GM23338 (cell line): ENCODE data around the gene NT5DC2. TPM values are rescaled to one million over a fixed set of nuclear protein-coding genes. Genes with fewer than 3 reads are reported as not detected.

Experiments used
- ATAC-seq: fragments of 200-7000 bp; cut with Tn5 transposase; 3 replicates; pipeline ENCODE4 v1.9.1; 2020
- DNase-seq: peaks from one replicate; pipeline ENCODE4 v3.0.0-alpha.2; 2015; ENCODE audit warnings: low spot score
- H2AFZ ChIP-seq: fragments of 200-600 bp; sonication (generic); 2 replicates; pipeline ENCODE4 v1.8.0; 2016; ENCODE audit warnings: antibody characterized with exemption, mild to moderate bottlenecking, moderate library complexity
- H3F3A ChIP-seq: fragments of 200-600 bp; sonication (generic); replicated peaks from 2 replicates; pipeline ENCODE4 v1.8.0; 2017; ENCODE audit warnings: antibody characterized with exemption, mixed run types, low read depth
- H3K27ac ChIP-seq: fragments of 200-600 bp; sonication (generic); 2 replicates; pipeline ENCODE4 v1.6.1; 2016; ENCODE audit warnings: low read depth
- H3K27me3 ChIP-seq: fragments of 200-600 bp; sonication (generic); 2 replicates; pipeline ENCODE4 v1.8.0; 2016; ENCODE audit warnings: mild to moderate bottlenecking, mixed run types, moderate library complexity; ENCODE audit not compliant: insufficient read depth
- H3K36me3 ChIP-seq: fragments of 200-600 bp; sonication (generic); 2 replicates; pipeline ENCODE4 v1.8.0; 2016; ENCODE audit warnings: mild to moderate bottlenecking; ENCODE audit not compliant: insufficient read depth
- H3K4me1 ChIP-seq: fragments of 200-600 bp; sonication (generic); 2 replicates; pipeline ENCODE4 v1.8.0; 2016; ENCODE audit warnings: mild to moderate bottlenecking, moderate library complexity; ENCODE audit not compliant: insufficient read depth
- H3K4me2 ChIP-seq: fragments of 200-600 bp; sonication (generic); 2 replicates; pipeline ENCODE4 v1.7.1; 2017; ENCODE audit warnings: mixed run types
- H3K4me3 ChIP-seq: fragments of 200-600 bp; sonication (generic); 2 replicates; pipeline ENCODE4 v1.6.1; 2016; ENCODE audit warnings: mixed run types
- H3K79me2 ChIP-seq: fragments of 200-600 bp; sonication (generic); replicated peaks from 2 replicates; pipeline ENCODE4 v1.8.0; 2017; ENCODE audit warnings: mild to moderate bottlenecking; ENCODE audit not compliant: insufficient read depth
- H3K9me2 ChIP-seq: fragments of 200-600 bp; sonication (generic); 2 replicates; pipeline ENCODE4 v1.8.0; 2017; ENCODE audit not compliant: insufficient read depth
- H4K20me1 ChIP-seq: fragments of 200-600 bp; sonication (generic); replicated peaks from 2 replicates; pipeline ENCODE4 v1.8.0; 2017; ENCODE audit warnings: mild to moderate bottlenecking; ENCODE audit not compliant: insufficient read depth
- H3K27ac Mint-ChIP-seq: 2 replicates; pipeline ENCODE4 v1.8.0; 2020; ENCODE audit warnings: inconsistent platforms, mild to moderate bottlenecking, moderate library complexity, mixed read lengths
- H3K27me3 Mint-ChIP-seq: 3 replicates; pipeline ENCODE4 v1.8.0; 2022; ENCODE audit warnings: low read depth, mild to moderate bottlenecking, moderate library complexity, mixed read lengths, inconsistent platforms; ENCODE audit not compliant: insufficient read depth, poor library complexity
- H3K36me3 Mint-ChIP-seq: 3 replicates; pipeline ENCODE4 v1.8.0; 2021; ENCODE audit warnings: low read depth, mild to moderate bottlenecking, inconsistent platforms, moderate library complexity, mixed read lengths
- H3K4me1 Mint-ChIP-seq: 3 replicates; pipeline ENCODE4 v1.8.0; 2020; ENCODE audit warnings: mild to moderate bottlenecking, inconsistent platforms, mixed read lengths
- H3K4me3 Mint-ChIP-seq: 3 replicates; pipeline ENCODE4 v1.8.0; 2021; ENCODE audit warnings: moderate library complexity, mild to moderate bottlenecking, inconsistent platforms, mixed read lengths
- H3K9me3 Mint-ChIP-seq: 3 replicates; pipeline ENCODE4 v1.8.0; 2020; ENCODE audit warnings: moderate library complexity, mild to moderate bottlenecking, inconsistent platforms, mixed read lengths
- CREB1 ChIP-seq: fragments of 250-450 bp; sonication (Bioruptor Pico); IDR thresholded peaks from 2 replicates; pipeline ENCODE4 v1.5.0; 2020; ENCODE audit warnings: low read depth, mild to moderate bottlenecking, moderate library complexity
- CTCF ChIP-seq, 2 experiments: fragments of 200-600 bp in 1 of 2; sonication (generic) in 1 of 2; conservative IDR thresholded peaks; 2 replicates each; pipeline versions ENCODE4 v1.5.1 to v1.6.1; 2016 to 2017; ENCODE audit warnings: antibody characterized with exemption in 2 of 2, low read depth in 2 of 2, mild to moderate bottlenecking in 2 of 2, moderate library complexity in 1 of 2
- ETS1 ChIP-seq: IDR thresholded peaks from 2 replicates; pipeline ENCODE4 v1.6.1; 2016; ENCODE audit warnings: antibody characterized with exemption
- EZH2 ChIP-seq: fragments of 200-600 bp; sonication (generic); IDR thresholded peaks from one replicate; pipeline ENCODE4 v1.8.0; 2017; ENCODE audit warnings: antibody characterized with exemption, mild to moderate bottlenecking, low read depth; ENCODE audit not compliant: unreplicated experiment
- EZH2phosphoT487 ChIP-seq: fragments of 200-600 bp; sonication (generic); IDR thresholded peaks from one replicate; pipeline ENCODE4 v1.8.1; 2018; ENCODE audit warnings: antibody characterized with exemption; ENCODE audit not compliant: unreplicated experiment
- JUNB ChIP-seq: IDR thresholded peaks from one replicate; pipeline ENCODE4 v1.6.1; 2016; ENCODE audit warnings: antibody characterized with exemption; ENCODE audit not compliant: unreplicated experiment
- NANOG ChIP-seq: IDR thresholded peaks from 2 replicates; pipeline ENCODE4 v1.6.1; 2016; ENCODE audit warnings: antibody characterized with exemption, borderline replicate concordance
- POLR2AphosphoS5 ChIP-seq: IDR thresholded peaks from 2 replicates; pipeline ENCODE4 v1.6.1; 2016; ENCODE audit warnings: antibody characterized with exemption, low read depth
- STAT1 ChIP-seq: IDR thresholded peaks from one replicate; pipeline ENCODE4 v1.6.1; 2016; ENCODE audit warnings: antibody characterized with exemption; ENCODE audit not compliant: unreplicated experiment
- ZNF114 ChIP-seq: fragments of 250-450 bp; sonication (Bioruptor Pico); IDR thresholded peaks from 2 replicates; pipeline ENCODE4 v1.5.0; 2020; ENCODE audit warnings: mild to moderate bottlenecking, moderate library complexity
- ZNF331 ChIP-seq: fragments of 250-450 bp; sonication (Bioruptor Pico); IDR thresholded peaks from 2 replicates; pipeline ENCODE4 v1.5.0; 2020; ENCODE audit warnings: low read depth, mild to moderate bottlenecking, moderate library complexity
- ZNF462 ChIP-seq: fragments of 250-450 bp; sonication (Bioruptor Pico); IDR thresholded peaks from 2 replicates; pipeline ENCODE4 v1.5.0; 2020; ENCODE audit warnings: mild to moderate bottlenecking, moderate library complexity
- polyA plus RNA-seq: library from polyadenylated mRNA; unstranded; fragments of >200 nt; fragmentation: Nextera tagmentation; extraction: Ambion mirVana; gene quantifications from 2 replicates; pipeline ENCODE4 v1.2.1, GENCODE V29; 2016
- total RNA-seq: library from RNA; depleted of rRNA; stranded (reverse); fragments of >200 nt; shearing (Covaris generic); gene quantifications from 2 replicates; pipeline ENCODE4 v1.2.3, GENCODE V29; 2014
- TF ChIP-seq, protein P1 (sequence below): IDR thresholded peaks from one replicate; pipeline ENCODE4 v1.6.1; 2018; ENCODE audit warnings: antibody characterized with exemption; ENCODE audit not compliant: unreplicated experiment

Gene NT5DC2
- total and polyA plus RNA-seq, 2 experiments from 2014 or later = 269 to 324 TPM

- TF ChIP-seq ETS1 (no peak), ZNF462 (no peak), CREB1 (CRISPR knock-in tag) (no peak), STAT1 (no peak), NANOG (no peak), EZH2phosphoT487 (no peak), ZNF331 (CRISPR knock-in tag) (no peak), CTCF (conservative IDR thresholded peaks at IDR 0.05; ENCODE audit: low read depth in 2 of 2) (no peak), ZNF114 (CRISPR knock-in tag) (no peak), POLR2AphosphoS5 (no peak), EZH2 (no peak), JUNB (no peak)
- TF ChIP-seq, protein P1, sequence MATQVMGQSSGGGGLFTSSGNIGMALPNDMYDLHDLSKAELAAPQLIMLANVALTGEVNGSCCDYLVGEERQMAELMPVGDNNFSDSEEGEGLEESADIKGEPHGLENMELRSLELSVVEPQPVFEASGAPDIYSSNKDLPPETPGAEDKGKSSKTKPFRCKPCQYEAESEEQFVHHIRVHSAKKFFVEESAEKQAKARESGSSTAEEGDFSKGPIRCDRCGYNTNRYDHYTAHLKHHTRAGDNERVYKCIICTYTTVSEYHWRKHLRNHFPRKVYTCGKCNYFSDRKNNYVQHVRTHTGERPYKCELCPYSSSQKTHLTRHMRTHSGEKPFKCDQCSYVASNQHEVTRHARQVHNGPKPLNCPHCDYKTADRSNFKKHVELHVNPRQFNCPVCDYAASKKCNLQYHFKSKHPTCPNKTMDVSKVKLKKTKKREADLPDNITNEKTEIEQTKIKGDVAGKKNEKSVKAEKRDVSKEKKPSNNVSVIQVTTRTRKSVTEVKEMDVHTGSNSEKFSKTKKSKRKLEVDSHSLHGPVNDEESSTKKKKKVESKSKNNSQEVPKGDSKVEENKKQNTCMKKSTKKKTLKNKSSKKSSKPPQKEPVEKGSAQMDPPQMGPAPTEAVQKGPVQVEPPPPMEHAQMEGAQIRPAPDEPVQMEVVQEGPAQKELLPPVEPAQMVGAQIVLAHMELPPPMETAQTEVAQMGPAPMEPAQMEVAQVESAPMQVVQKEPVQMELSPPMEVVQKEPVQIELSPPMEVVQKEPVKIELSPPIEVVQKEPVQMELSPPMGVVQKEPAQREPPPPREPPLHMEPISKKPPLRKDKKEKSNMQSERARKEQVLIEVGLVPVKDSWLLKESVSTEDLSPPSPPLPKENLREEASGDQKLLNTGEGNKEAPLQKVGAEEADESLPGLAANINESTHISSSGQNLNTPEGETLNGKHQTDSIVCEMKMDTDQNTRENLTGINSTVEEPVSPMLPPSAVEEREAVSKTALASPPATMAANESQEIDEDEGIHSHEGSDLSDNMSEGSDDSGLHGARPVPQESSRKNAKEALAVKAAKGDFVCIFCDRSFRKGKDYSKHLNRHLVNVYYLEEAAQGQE = no peak
- H2AFZ ChIP-seq = no peak overlapping the region
- peaks cover 51% of the 10 kb centered on the region for H3K36me3 Mint-ChIP-seq
Observed at GRCh38 chr3:52488746-52489145, 44.9 kb downstream of the NT5DC2 start.

More at GRCh38 chr3:52488746-52489145, 44.9 kb downstream of the NT5DC2 start:
- H3K27ac ChIP-seq = no peak overlapping the region
- no peaks in the 10 kb centered on the region for H3K9me3 Mint-ChIP-seq
- H3K4me1 Mint-ChIP-seq = peaks cover 3% of the 10 kb centered on the region; the same call in 1 of the 3 replicates
- H3K27me3 ChIP-seq = no peaks in the 10 kb centered on the region
- 0 out of 2 replicates have a peak, but pooled peaks cover 4% of the 10 kb centered on the region for H3K36me3 ChIP-seq
- peaks cover 4% of the 10 kb centered on the region; the same call in 1 of the 2 replicates for H4K20me1 ChIP-seq
- peaks cover 16% of the 10 kb centered on the region for H3K27me3 Mint-ChIP-seq
- no peak overlapping the region for H3K4me2 ChIP-seq
- no peaks in the 10 kb centered on the region for H3F3A ChIP-seq
- H3K4me1 ChIP-seq = no peaks in the 10 kb centered on the region
- no peaks in the 10 kb centered on the region for H3K9me2 ChIP-seq
- no peak overlapping the region for H3K27ac Mint-ChIP-seq
- H3K4me3 Mint-ChIP-seq = no peak overlapping the region
- no peak for DNase-seq
- no peak overlapping the region for H3K4me3 ChIP-seq
- no peak for ATAC-seq
- no peaks in the 10 kb centered on the region for H3K79me2 ChIP-seq
